ENCODE measurements around the gene SH3PXD2B.

SH3PXD2B gene

DNA sequence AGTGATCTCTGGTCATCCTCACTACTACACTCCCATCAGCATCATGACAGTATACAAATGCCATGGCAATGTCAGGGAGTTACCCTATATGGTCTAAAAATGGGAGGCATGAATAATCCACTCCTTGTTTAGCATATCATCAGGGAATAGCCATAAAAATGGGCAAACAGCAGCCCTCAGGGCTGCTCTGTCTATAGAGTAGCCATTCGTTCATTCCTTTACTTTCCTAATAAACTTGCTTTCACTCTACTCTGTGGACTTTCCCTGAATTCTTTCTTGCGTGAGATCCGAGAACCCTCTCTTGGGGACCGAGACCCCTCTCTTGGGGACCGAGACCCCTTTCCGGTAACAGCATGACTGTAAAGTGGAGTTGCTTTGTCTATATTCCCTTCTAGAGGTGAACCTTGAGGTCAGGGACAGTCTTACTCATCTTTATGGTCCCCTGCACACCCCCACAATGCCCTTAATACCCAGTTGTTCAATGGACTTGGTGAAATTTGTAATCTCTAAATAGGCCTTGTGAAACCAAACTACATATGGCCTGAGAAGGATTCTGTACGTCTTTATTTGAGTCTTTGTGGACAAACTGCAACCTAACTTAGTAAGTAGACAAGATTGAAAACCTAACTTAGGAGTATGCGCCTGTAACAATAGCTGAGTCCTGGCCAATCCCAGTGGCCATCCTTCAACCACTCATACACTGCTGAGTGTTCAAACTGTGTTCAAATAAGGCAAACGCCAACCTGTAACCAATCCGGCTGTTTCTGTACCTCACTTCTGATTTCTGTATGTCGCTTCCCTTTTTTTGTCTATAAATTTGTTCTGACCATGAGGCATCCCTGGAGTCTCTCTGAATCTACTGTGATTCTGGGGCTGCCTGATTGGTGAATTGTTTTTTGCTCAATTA lies 138.5 kb downstream of the SH3PXD2B start:
- Histone ChIP-seq H3K4me1 (ENCODE audit: control insufficient read depth, insufficient read depth, low read length) (no peaks in the 10 kb centered on the region), H3K27ac (ENCODE audit: low read depth, low read length) (no peak overlapping the region), H3K27me3 (ENCODE audit: control insufficient read depth, insufficient read depth, low read length) (no peaks in the 10 kb centered on the region), H3K36me3 (ENCODE audit: control insufficient read depth, insufficient read depth, low read length) (no peaks in the 10 kb centered on the region), H3K9ac (ENCODE audit: low read length) (no peak overlapping the region), H3K4me3 (ENCODE audit: low read length) (no peak overlapping the region)

DNA sequence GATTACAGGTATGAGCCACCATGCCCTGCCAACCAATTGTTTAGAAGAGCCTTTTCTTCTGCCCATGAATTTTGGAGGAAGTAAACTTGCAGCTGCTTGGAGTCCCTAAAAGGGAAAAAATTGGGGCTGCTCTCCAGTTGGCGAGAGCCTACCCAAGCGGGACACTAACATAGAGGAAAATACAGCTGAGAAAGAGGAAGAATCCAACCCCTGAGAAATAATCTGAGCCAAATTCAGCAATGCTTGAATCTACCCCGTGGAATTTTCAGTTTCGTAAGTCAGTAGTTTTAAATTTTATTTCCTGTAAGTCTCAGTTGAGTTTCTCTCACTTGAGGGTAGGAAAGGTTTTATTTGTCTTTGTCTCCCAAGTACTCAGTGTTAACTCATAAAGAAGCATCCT lies 140.4 kb downstream of the SH3PXD2B start:
- H3K4me1 ChIP-seq (ENCODE audit: control insufficient read depth, insufficient read depth, low read length), result no peaks in the 10 kb centered on the region
- H3K27me3 ChIP-seq (ENCODE audit: control insufficient read depth, insufficient read depth, low read length), result no peaks in the 10 kb centered on the region
- no peaks in the 10 kb centered on the region for H3K36me3 ChIP-seq (ENCODE audit: control insufficient read depth, insufficient read depth, low read length)
- H3K9ac ChIP-seq (ENCODE audit: low read length), result no peak overlapping the region
- H3K4me3 ChIP-seq (ENCODE audit: low read length), result no peak overlapping the region
- no peak overlapping the region for H3K27ac ChIP-seq (ENCODE audit: low read depth, low read length)

DNA sequence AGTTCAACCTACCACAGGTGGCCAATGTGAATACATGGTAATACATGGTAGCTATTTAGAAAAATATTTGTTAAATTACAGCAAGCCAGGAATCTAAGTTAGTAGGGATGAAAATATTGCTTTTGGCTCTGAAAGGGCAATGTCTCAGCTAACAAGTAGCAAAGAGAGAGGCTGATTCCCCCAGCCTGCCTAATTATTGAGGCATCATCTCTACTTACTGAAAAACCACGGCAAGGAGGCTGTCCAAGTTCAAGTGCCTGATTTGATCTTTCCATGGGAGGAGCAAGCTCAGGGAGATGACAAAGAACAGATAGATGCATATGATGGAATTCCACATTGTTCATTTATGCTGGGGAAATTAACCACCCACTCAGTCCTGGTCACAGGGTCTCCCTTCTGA lies 142.0 kb downstream of the SH3PXD2B start:
- no peak overlapping the region for H3K4me3 ChIP-seq (ENCODE audit: low read length)
- no peak overlapping the region for H3K27ac ChIP-seq (ENCODE audit: low read depth, low read length)

DNA sequence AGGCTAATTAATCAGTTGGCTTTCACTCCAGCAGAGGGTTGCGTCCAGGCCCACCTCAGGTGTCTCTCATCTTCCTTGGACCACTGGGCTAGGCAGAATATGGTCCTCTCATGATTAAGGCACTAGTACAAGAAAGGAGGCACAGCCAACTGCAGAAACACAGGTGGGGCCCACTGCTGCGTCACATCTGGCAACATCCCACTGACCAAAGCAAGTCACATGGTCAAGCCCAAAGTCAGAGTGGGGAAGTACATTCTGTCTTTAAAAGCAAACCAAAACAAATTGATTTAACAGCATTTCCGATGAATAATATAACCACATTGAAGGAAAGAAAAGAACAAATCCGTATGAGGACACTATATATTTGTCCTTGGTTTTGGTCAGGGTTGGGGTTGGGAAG lies 142.7 kb downstream of the SH3PXD2B start:
- Histone ChIP-seq H3K36me3 (ENCODE audit: control insufficient read depth, insufficient read depth, low read length) (no peaks in the 10 kb centered on the region), H3K27ac (ENCODE audit: low read depth, low read length) (no peak overlapping the region), H3K4me1 (ENCODE audit: control insufficient read depth, insufficient read depth, low read length) (no peaks in the 10 kb centered on the region), H3K9ac (ENCODE audit: low read length) (no peak overlapping the region), H3K4me3 (ENCODE audit: low read length) (no peak overlapping the region), H3K27me3 (ENCODE audit: control insufficient read depth, insufficient read depth, low read length) (no peaks in the 10 kb centered on the region)

More for the DNA sequence above, 142.0 kb downstream of the SH3PXD2B start:
- Histone ChIP-seq H3K9ac (ENCODE audit: low read length) (no peak overlapping the region), H3K36me3 (ENCODE audit: control insufficient read depth, insufficient read depth, low read length) (no peaks in the 10 kb centered on the region), H3K27me3 (ENCODE audit: control insufficient read depth, insufficient read depth, low read length) (no peaks in the 10 kb centered on the region), H3K4me1 (ENCODE audit: control insufficient read depth, insufficient read depth, low read length) (no peaks in the 10 kb centered on the region)

DNA sequence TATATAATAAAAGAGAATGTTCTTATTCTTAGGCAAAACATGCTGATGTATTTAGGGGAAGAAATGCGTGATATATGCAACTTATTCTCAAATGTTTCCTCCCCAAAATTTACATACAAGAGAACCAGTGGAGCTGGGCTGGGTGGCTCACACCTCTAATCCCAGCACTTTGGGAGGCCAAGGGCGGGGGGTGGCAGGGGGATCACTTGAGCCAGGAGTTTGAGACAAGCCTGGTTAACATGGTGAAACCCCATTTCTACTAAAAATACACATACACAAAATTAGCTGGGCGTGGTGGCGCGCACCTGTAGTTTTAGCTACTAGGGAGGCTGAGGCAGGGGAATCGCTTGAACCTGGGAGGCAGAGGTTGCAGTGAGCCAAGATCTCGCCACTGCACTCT lies 143.3 kb downstream of the SH3PXD2B start:
- Histone ChIP-seq H3K4me1 (ENCODE audit: control insufficient read depth, insufficient read depth, low read length) (no peaks in the 10 kb centered on the region), H3K4me3 (ENCODE audit: low read length) (no peak overlapping the region), H3K27me3 (ENCODE audit: control insufficient read depth, insufficient read depth, low read length) (no peaks in the 10 kb centered on the region), H3K36me3 (ENCODE audit: control insufficient read depth, insufficient read depth, low read length) (no peaks in the 10 kb centered on the region), H3K27ac (ENCODE audit: low read depth, low read length) (no peak overlapping the region), H3K9ac (ENCODE audit: low read length) (no peak overlapping the region)

DNA sequence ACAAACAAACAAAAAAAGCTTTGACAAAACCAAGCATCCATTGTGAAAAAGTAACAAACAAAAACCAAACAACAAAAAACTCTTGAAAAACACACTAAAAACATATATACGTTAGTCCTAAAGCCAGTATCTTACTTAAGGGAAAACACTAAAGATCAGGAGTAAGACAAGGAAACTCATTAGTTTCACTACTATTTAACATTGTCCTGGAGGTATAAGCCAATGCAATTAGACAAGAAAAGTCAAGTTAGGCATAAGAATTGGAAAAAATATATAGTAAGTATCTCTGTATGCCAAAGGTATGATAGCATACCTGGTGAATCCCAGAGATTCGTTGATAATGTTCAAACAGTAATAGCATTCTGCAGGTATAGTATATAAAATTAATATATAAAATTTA lies 148.9 kb downstream of the SH3PXD2B start:
- Histone ChIP-seq H3K4me3 (ENCODE audit: low read length) (no peak overlapping the region), H3K36me3 (ENCODE audit: control insufficient read depth, insufficient read depth, low read length) (no peaks in the 10 kb centered on the region), H3K27me3 (ENCODE audit: control insufficient read depth, insufficient read depth, low read length) (no peaks in the 10 kb centered on the region), H3K4me1 (ENCODE audit: control insufficient read depth, insufficient read depth, low read length) (no peaks in the 10 kb centered on the region), H3K27ac (ENCODE audit: low read depth, low read length) (no peak overlapping the region), H3K9ac (ENCODE audit: low read length) (no peak overlapping the region)

DNA sequence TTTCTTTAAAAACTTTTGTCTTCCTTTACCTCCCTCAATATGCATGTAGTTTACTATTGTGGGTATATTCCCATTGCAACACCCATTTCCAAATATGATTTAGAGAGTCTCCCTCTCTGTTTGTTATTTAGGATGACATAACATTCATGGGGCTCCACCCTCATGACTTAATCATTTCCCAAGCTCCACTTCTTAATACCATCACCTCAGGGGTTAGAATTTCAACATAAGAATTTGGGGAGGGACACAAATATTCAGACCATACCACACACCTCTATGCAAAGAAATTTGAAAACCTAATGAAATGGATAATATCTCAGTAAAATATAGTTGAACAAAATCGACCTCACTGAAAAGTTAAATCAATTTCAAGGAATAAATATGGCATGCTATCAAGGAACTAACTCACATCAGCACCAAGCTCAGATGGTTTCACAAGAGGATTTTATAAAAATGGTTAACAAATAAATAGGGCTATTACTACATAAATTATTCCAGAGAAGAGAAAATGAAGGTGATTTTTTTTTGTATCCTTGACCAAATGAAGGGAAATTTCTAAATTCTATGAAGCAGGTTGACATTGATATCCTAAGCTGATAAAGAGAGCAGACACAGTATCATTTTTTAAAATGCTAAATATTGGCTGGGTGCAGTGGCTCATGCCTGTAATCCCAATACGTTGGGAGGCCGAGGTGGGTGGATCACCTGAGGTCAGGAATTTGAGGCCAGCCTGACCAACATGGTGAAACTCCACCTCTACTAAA lies 150.6 kb downstream of the SH3PXD2B start:
- Histone ChIP-seq H3K4me3 (ENCODE audit: low read length) (no peak overlapping the region), H3K36me3 (ENCODE audit: control insufficient read depth, insufficient read depth, low read length) (no peaks in the 10 kb centered on the region), H3K27ac (ENCODE audit: low read depth, low read length) (no peak overlapping the region), H3K27me3 (ENCODE audit: control insufficient read depth, insufficient read depth, low read length) (no peaks in the 10 kb centered on the region), H3K4me1 (ENCODE audit: control insufficient read depth, insufficient read depth, low read length) (no peaks in the 10 kb centered on the region), H3K9ac (ENCODE audit: low read length) (no peak overlapping the region)

DNA sequence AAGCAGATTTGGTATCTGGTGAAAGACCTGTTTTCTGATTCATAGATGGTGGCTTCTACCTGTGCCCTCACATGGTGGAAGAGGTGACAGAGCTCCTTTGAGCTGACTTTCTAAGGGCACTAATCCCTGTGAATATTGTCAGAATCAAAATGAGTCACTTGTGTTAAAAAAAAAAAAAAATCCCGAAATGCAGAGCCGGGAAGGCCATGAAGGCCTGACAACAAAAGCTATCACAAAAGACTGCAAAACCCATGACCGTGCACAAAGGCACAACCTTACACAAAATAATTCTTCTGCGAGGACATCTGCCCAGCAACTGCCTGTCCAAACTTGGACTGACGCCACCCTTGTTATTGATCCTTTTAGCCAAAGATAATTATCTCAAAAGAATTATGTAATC lies 151.2 kb downstream of the SH3PXD2B start:
- no peaks in the 10 kb centered on the region for H3K27me3 ChIP-seq (ENCODE audit: control insufficient read depth, insufficient read depth, low read length)
- no peaks in the 10 kb centered on the region for H3K36me3 ChIP-seq (ENCODE audit: control insufficient read depth, insufficient read depth, low read length)
- H3K9ac ChIP-seq (ENCODE audit: low read length), result no peak overlapping the region
- H3K27ac ChIP-seq (ENCODE audit: low read depth, low read length), result no peak overlapping the region
- H3K4me1 ChIP-seq (ENCODE audit: control insufficient read depth, insufficient read depth, low read length), result no peaks in the 10 kb centered on the region
- H3K4me3 ChIP-seq (ENCODE audit: low read length), result no peak overlapping the region

DNA sequence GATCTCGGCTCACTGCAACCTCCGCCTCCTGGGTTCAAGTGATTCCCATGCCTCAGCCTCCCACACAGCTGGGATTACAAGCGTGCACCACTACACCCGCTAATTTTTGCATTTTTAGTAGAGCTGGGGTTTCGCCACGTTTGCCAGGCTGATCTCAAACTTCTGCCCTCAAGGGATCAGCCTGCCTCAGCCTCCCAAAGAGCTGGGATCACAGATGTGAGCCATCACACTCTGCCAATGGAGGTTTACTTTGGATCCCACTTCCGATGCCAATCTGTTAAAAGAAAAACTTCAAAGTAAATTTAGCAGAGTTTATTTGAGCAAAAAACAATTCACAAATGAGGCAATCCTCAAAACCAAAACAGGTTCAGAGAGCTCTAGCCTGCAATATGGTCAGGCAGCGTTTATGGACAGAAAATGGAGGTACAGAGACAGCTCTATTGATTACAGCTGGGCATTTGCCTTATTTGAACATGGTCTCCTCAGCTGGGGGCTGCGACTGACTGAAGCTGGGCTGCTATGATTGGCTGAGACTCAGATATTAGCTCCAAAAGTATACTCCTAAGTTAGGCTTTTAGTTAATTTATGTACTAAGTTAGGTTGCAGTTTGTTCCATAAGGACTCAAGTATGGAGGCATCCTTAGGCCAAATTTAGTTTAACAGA lies 152.1 kb downstream of the SH3PXD2B start:
- no peaks in the 10 kb centered on the region for H3K27me3 ChIP-seq (ENCODE audit: control insufficient read depth, insufficient read depth, low read length)
- no peak overlapping the region for H3K9ac ChIP-seq (ENCODE audit: low read length)
- no peak overlapping the region for H3K27ac ChIP-seq (ENCODE audit: low read depth, low read length)
- H3K4me1 ChIP-seq (ENCODE audit: control insufficient read depth, insufficient read depth, low read length), result no peaks in the 10 kb centered on the region
- H3K36me3 ChIP-seq (ENCODE audit: control insufficient read depth, insufficient read depth, low read length), result no peaks in the 10 kb centered on the region
- no peak overlapping the region for H3K4me3 ChIP-seq (ENCODE audit: low read length)

DNA sequence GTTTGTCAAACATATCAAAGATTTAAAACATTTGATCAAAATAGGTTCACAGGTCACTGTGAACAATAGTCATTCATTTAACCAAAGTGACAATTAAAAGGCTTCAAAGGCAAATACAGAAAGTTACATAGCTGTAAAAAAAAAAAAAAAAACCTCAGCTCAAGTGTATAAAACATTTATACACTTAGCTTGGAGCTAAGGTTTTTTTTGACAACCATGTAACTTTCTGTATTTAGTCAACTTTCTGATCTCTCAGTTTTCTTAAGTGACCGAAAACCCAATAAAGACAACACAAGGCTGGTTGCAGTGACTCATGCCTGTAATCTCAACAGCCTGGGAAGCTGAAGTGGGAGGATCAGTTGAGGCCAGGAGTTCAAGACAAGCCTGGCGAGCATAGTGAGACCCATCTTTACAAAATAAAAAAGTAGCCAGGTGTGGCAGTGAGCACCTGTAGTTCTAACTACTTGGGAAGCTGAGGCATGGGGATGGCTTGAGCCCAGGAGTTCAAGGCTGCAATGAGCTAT lies 154.3 kb downstream of the SH3PXD2B start:
- no peaks in the 10 kb centered on the region for H3K4me1 ChIP-seq (ENCODE audit: control insufficient read depth, insufficient read depth, low read length)
- no peak overlapping the region for H3K27ac ChIP-seq (ENCODE audit: low read depth, low read length)
- H3K4me3 ChIP-seq (ENCODE audit: low read length), result no peak overlapping the region

DNA sequence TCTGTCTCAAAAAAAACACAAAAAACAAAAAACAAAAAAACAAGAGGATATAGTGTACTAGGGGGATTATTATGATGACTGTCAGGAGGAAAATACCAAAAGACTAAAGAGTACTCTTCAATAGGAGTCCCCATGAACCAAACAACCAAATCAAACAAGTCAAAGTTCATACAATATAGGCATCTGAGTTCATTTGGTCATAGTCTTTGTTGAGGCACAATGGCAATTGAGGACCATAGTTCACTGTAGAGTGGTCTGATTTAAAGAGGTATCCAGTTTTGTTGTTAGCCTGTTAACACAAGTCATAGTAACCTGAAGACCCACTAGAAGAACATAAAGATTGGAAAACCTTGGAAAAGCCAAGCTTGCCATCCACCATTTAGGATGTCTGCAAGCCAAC lies 159.5 kb downstream of the SH3PXD2B start:
- Histone ChIP-seq H3K4me3 (ENCODE audit: low read length) (no peak overlapping the region), H3K27ac (ENCODE audit: low read depth, low read length) (no peak overlapping the region), H3K36me3 (ENCODE audit: control insufficient read depth, insufficient read depth, low read length) (no peaks in the 10 kb centered on the region), H3K27me3 (ENCODE audit: control insufficient read depth, insufficient read depth, low read length) (no peaks in the 10 kb centered on the region), H3K4me1 (ENCODE audit: control insufficient read depth, insufficient read depth, low read length) (no peaks in the 10 kb centered on the region), H3K9ac (ENCODE audit: low read length) (no peak overlapping the region)

More for the DNA sequence above, 154.3 kb downstream of the SH3PXD2B start:
- Histone ChIP-seq H3K9ac (ENCODE audit: low read length) (no peak overlapping the region), H3K27me3 (ENCODE audit: control insufficient read depth, insufficient read depth, low read length) (no peaks in the 10 kb centered on the region), H3K36me3 (ENCODE audit: control insufficient read depth, insufficient read depth, low read length) (no peaks in the 10 kb centered on the region)

DNA sequence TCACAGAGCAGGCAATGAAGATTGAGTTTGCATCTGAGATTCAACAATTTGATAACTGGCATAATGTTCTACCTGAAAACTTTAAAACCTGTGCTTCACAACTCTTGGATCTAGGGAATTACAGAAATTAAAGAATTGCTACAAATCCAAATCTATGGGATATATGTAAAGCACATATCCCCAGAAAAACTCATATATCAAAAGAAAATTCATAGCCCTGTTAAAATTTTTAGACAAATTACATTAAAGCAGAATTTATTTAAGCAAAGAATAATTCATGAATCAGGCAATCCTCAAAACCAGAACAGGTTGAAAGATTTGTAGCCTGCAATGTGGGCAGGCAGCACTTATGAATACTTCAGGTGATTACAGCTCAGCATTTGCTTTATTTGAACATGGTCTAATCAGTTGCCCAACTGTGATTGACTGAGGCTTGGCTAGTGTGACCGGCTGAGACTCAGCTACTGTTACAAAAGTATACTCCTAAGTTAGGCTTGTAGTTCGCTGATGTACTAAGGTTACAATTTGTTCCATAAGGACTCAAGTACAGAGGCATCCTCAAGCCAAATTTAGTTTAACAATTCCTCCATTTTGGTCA lies 160.5 kb downstream of the SH3PXD2B start:
- Histone ChIP-seq H3K4me3 (ENCODE audit: low read length) (no peak overlapping the region), H3K4me1 (ENCODE audit: control insufficient read depth, insufficient read depth, low read length) (no peaks in the 10 kb centered on the region), H3K27me3 (ENCODE audit: control insufficient read depth, insufficient read depth, low read length) (no peaks in the 10 kb centered on the region), H3K27ac (ENCODE audit: low read depth, low read length) (no peak overlapping the region), H3K36me3 (ENCODE audit: control insufficient read depth, insufficient read depth, low read length) (no peaks in the 10 kb centered on the region), H3K9ac (ENCODE audit: low read length) (no peak overlapping the region)

Data from rectal smooth muscle tissue (tissue), 1 donor.